CD14-positive monocyte (primary cell): ENCODE results near the gene GNAS. TPM values are rescaled to one million over a fixed set of nuclear protein-coding genes. Genes with fewer than 3 reads are reported as not detected.

ENCODE experiments used
- DNase-seq, 3 donors: peaks; one replicate each; pipeline ENCODE4 v3.0.0-alpha.2; 2011 to 2022
- H2AFZ ChIP-seq: 2 replicates; pipeline ENCODE4 v1.6.0; 2012; ENCODE audit warnings: mild to moderate bottlenecking, low read depth, low read length, inconsistent platforms; ENCODE audit not compliant: insufficient read depth, poor library complexity, severe bottlenecking
- H3K27ac ChIP-seq, 2 donors: 1 replicate in 1 of 2; 2 replicates in 1 of 2; pipeline ENCODE4 v1.5.1; 2012 to 2013; ENCODE audit warnings: low read length in 2 of 2, control low read depth in 1 of 2, inconsistent platforms in 1 of 2, low read depth in 1 of 2, mild to moderate bottlenecking in 1 of 2
- H3K27me3 ChIP-seq, 2 donors: one replicate each; pipeline versions ENCODE4 v1.6.0 to v1.6.1; 2011 to 2013; ENCODE audit warnings: low read length in 2 of 2; ENCODE audit not compliant: control insufficient read depth in 2 of 2, insufficient read depth in 2 of 2
- H3K36me3 ChIP-seq, 2 donors: replicated peaks in 1 of 2; 1 replicate in 1 of 2; 2 replicates in 1 of 2; pipeline versions ENCODE4 v1.5.1 to v1.6.1; 2012 to 2013; ENCODE audit warnings: low read length in 2 of 2, control low read depth in 1 of 2, inconsistent platforms in 1 of 2, mild to moderate bottlenecking in 1 of 2; ENCODE audit not compliant: insufficient read depth in 2 of 2, control insufficient read depth in 1 of 2
- H3K4me1 ChIP-seq, 2 donors: 1 replicate in 1 of 2; 2 replicates in 1 of 2; pipeline versions ENCODE4 v1.5.1 to v1.6.1; 2012 to 2013; ENCODE audit warnings: low read length in 2 of 2, control low read depth in 1 of 2, inconsistent platforms in 1 of 2, mild to moderate bottlenecking in 1 of 2, moderate library complexity in 1 of 2; ENCODE audit not compliant: insufficient read depth in 2 of 2, control insufficient read depth in 1 of 2
- H3K4me2 ChIP-seq: replicated peaks from 2 replicates; pipeline ENCODE3; 2012; ENCODE audit warnings: low read length, moderate library complexity, mild to moderate bottlenecking; ENCODE audit not compliant: poor library complexity, severe bottlenecking; ENCODE audit errors: extremely low read depth
- H3K4me3 ChIP-seq, 3 experiments: fragments of 200-600 bp in 1 of 3; sonication (generic) in 1 of 3; replicated peaks in 1 of 3; 1 replicate in 2 of 3; 2 replicates in 1 of 3; pipeline ENCODE4 v1.5.1; 2011 to 2013; ENCODE audit warnings: low read length in 3 of 3, mild to moderate bottlenecking in 3 of 3, control low read depth in 2 of 3, low read depth in 2 of 3, inconsistent platforms in 1 of 3, moderate library complexity in 1 of 3
- H3K79me2 ChIP-seq: 2 replicates; pipeline ENCODE4 v1.6.0; 2012; ENCODE audit warnings: mild to moderate bottlenecking, control low read depth, inconsistent platforms, low read length, moderate library complexity; ENCODE audit not compliant: insufficient read depth
- H3K9ac ChIP-seq: 2 replicates; pipeline ENCODE4 v1.6.0; 2017; ENCODE audit warnings: low read length, mild to moderate bottlenecking; ENCODE audit not compliant: insufficient read depth, poor library complexity, severe bottlenecking
- H3K9me3 ChIP-seq, 2 donors: replicated peaks in 1 of 2; 1 replicate in 1 of 2; 2 replicates in 1 of 2; pipeline versions ENCODE4 v1.5.1 to v1.6.1; 2012 to 2013; ENCODE audit warnings: low read length in 2 of 2, control low read depth in 1 of 2; ENCODE audit not compliant: control insufficient read depth in 1 of 2, insufficient read depth in 1 of 2
- H4K20me1 ChIP-seq: 2 replicates; pipeline ENCODE4 v1.6.0; 2012; ENCODE audit warnings: mild to moderate bottlenecking, low read length, control low read depth, moderate library complexity; ENCODE audit not compliant: insufficient read depth
- H3K27ac Mint-ChIP-seq, 7 donors: one replicate each; pipeline ENCODE4 v1.8.0; 2020; ENCODE audit warnings: mild to moderate bottlenecking in 7 of 7, mixed read lengths in 7 of 7, moderate library complexity in 6 of 7, inconsistent platforms in 2 of 7
- H3K27me3 Mint-ChIP-seq, 3 donors: one replicate each; pipeline ENCODE4 v1.8.0; 2021 to 2022; ENCODE audit warnings: low read depth in 3 of 3, mild to moderate bottlenecking in 3 of 3, mixed read lengths in 3 of 3, moderate library complexity in 3 of 3, inconsistent platforms in 1 of 3
- H3K36me3 Mint-ChIP-seq, 2 donors: one replicate each; pipeline ENCODE4 v1.8.0; 2020; ENCODE audit warnings: mixed read lengths in 2 of 2, inconsistent platforms in 1 of 2, mild to moderate bottlenecking in 1 of 2
- H3K4me1 Mint-ChIP-seq: one replicate; pipeline ENCODE4 v1.8.0; 2020; ENCODE audit warnings: mild to moderate bottlenecking, mixed read lengths
- H3K4me3 Mint-ChIP-seq, 2 donors: one replicate each; pipeline ENCODE4 v1.8.0; 2020; ENCODE audit warnings: mild to moderate bottlenecking in 2 of 2, mixed read lengths in 2 of 2, moderate library complexity in 1 of 2
- H3K9me3 Mint-ChIP-seq, 7 donors: one replicate each; pipeline ENCODE4 v1.8.0; 2020 to 2022; ENCODE audit warnings: mixed read lengths in 7 of 7, mild to moderate bottlenecking in 6 of 7, moderate library complexity in 6 of 7, inconsistent platforms in 2 of 7
- CTCF ChIP-seq: fragments of 200-600 bp; IDR thresholded peaks from one replicate; pipeline ENCODE4 v1.8.0; 2022; ENCODE audit warnings: antibody characterized with exemption, mild to moderate bottlenecking
- WGBS: methylation state at CpG from one replicate; pipeline ENCODE4 v1.1.5; 2013; ENCODE audit warnings: missing lambda C conversion rate; ENCODE audit not compliant: insufficient coverage; 5-methylcytosine and 5-hydroxymethylcytosine counted together
- intact Hi-C, 2 donors: fragments of 100-400 bp; cut with micrococcal nuclease; formaldehyde crosslinking; loops; one replicate each; pipeline versions ENCODE4 v1.15.0 to v1.15.1; 2023
- polyA plus RNA-seq, 3 donors: library from polyadenylated mRNA; depleted of rRNA in 1 of 3; unstranded in 2 of 3; stranded (reverse) in 1 of 3; fragments of 300-500 nt in 2 of 3; fragments of >200 nt in 1 of 3; fragmentation: Illumina TruSeq in 2 of 3; gene quantifications; 1 replicate in 2 of 3; 2 replicates in 1 of 3; pipeline ENCODE4 v1.2.3, GENCODE V29; 2012 to 2021

GNAS gene
- polyA plus RNA-seq, 3 donors = 109 to 1,105 (median 124) TPM

GRCh38 chr20:58898629-58899408 lies 46.3 kb downstream of the GNAS start:
- H3K36me3 Mint-ChIP-seq = peaks cover 39 to 61% of the 10 kb centered on the region in 2 donors
- peaks cover 51% of the 10 kb centered on the region for H3K4me1 Mint-ChIP-seq
- Histone ChIP-seq H3K36me3 (peaks cover 17 to 73% of the 10 kb centered on the region in 2 donors), H3K4me2 (no peak overlapping the region), H3K9ac (no peak overlapping the region), H3K27me3 (no peaks in the 10 kb centered on the region), H4K20me1 (peaks cover 100% of the 10 kb centered on the region), H2AFZ (no peak overlapping the region), H3K27ac (no peak overlapping the region), H3K9me3 (no peaks in the 10 kb centered on the region), H3K4me3 (no peak overlapping the region), H3K79me2 (peaks cover 100% of the 10 kb centered on the region), H3K4me1 (peaks cover 33 to 45% of the 10 kb centered on the region in 2 donors)
- no peaks in the 10 kb centered on the region for H3K27me3 Mint-ChIP-seq
- no peak for DNase-seq
- 100% methylated on average over 5 of the region's 15 CpGs for WGBS
- H3K27ac Mint-ChIP-seq = peak overlapping the region in 1 of 7 donors; percentile 12
- no peaks in the 10 kb centered on the region for H3K9me3 Mint-ChIP-seq
- intact Hi-C loops = loop anchor here (5.0 to 10.0 kb wide), 3 partner anchors 136 to 244 kb away; partner anchors contain the start of genes ATP5F1E (in 1 of the 2), PRELID3B (in 1 of the 2) and STX16 (in 1 of the 2)
- H3K4me3 Mint-ChIP-seq = no peak overlapping the region
- no peak for TF ChIP-seq CTCF

DNA sequence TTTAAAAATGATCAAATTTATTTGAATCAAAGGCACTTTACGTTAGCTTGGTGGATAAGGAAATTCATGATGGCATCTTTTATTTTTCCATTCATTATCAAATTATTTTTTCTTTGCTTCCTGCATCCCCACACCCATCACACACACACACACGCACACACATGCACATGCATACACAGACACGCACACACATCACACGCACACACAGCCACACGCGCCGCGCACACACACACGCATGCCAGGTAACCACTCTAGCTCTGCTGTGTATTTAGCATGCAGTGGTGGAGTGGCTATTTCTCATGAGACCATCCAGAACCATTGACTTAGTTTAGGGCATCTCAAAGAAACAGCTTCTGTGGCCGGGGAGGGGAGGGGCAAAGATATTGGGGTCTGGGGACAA lies 47.0 kb downstream of the GNAS start:
- no peak for DNase-seq
- peaks cover 44 to 66% of the 10 kb centered on the region in 2 donors for H3K36me3 Mint-ChIP-seq
- H3K27me3 ChIP-seq = no peaks in the 10 kb centered on the region
- no peak overlapping the region for H3K4me2 ChIP-seq
- no peak overlapping the region for H3K9ac ChIP-seq
- H3K4me1 ChIP-seq = peaks cover 26 to 38% of the 10 kb centered on the region in 2 donors
- H3K27me3 Mint-ChIP-seq = no peaks in the 10 kb centered on the region
- no peak overlapping the region for H2AFZ ChIP-seq
- H4K20me1 ChIP-seq = peaks cover 100% of the 10 kb centered on the region
- no peak for TF ChIP-seq CTCF
- peaks cover 45% of the 10 kb centered on the region for H3K4me1 Mint-ChIP-seq
- H3K27ac ChIP-seq = no peak overlapping the region
- peaks cover 24 to 79% of the 10 kb centered on the region in 2 donors for H3K36me3 ChIP-seq
- no peaks in the 10 kb centered on the region for H3K9me3 Mint-ChIP-seq
- intact Hi-C loops = loop anchor here (5.0 to 10.0 kb wide), 3 partner anchors 135 to 245 kb away; partner anchors contain the start of genes ATP5F1E (in 1 of the 2), PRELID3B (in 1 of the 2) and STX16 (in 1 of the 2)
- no peaks in the 10 kb centered on the region for H3K9me3 ChIP-seq
- H3K27ac Mint-ChIP-seq = peak overlapping the region in 1 of 7 donors; percentile 1
- H3K79me2 ChIP-seq = peaks cover 96% of the 10 kb centered on the region
- no peak overlapping the region for H3K4me3 ChIP-seq
- no peak overlapping the region for H3K4me3 Mint-ChIP-seq
- WGBS = 98% methylated on average over 7 of the region's 10 CpGs
